Measurements from ENCODE around the gene PVALB.

PVALB gene

DNA sequence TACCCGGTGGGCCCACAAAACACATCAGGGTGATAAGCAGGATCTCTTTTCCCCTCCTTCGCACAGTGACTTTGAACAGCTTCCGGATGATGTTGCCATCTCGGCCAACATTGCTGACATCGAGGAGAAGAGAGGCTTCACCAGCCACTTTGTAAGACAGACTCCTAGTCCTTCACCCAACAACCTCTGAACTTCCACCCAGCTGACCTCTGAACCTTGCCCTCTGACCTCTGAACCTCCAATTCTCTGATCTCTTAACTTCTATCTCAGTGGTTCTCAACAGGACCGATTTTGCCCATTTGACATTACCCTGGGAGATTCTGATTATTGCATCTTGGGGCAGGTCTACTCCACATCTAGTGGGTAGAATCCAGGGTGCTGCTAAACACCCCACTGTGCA lies 47.1 kb upstream of the PVALB start:
- H3K79me2 ChIP-seq (ENCODE audit: insufficient read depth, low read length), result no peaks in the 10 kb centered on the region

DNA sequence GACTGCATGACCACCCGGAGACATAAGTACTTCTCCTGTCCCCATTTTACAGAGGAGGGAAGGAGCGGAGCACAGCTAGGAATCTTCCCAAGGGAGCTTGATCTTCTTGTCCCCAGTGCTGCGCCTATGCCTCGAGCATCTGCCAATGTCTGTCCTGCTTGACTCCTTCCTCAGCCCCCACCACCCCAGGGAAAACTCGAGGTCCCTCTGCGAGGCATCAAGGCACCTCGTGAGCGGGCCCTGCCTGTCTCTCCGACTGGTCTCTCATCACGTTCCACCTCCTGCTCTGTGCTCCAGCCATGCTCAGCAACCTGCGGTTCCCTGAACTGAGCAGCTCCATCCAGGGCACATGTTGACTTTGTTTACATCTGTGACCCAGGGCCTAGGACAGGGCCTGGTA lies 46.4 kb upstream of the PVALB start:
- no peaks in the 10 kb centered on the region for H3K9me3 ChIP-seq (ENCODE audit: insufficient read depth, low read length, severe bottlenecking)
- TF ChIP-seq, protein P1, sequence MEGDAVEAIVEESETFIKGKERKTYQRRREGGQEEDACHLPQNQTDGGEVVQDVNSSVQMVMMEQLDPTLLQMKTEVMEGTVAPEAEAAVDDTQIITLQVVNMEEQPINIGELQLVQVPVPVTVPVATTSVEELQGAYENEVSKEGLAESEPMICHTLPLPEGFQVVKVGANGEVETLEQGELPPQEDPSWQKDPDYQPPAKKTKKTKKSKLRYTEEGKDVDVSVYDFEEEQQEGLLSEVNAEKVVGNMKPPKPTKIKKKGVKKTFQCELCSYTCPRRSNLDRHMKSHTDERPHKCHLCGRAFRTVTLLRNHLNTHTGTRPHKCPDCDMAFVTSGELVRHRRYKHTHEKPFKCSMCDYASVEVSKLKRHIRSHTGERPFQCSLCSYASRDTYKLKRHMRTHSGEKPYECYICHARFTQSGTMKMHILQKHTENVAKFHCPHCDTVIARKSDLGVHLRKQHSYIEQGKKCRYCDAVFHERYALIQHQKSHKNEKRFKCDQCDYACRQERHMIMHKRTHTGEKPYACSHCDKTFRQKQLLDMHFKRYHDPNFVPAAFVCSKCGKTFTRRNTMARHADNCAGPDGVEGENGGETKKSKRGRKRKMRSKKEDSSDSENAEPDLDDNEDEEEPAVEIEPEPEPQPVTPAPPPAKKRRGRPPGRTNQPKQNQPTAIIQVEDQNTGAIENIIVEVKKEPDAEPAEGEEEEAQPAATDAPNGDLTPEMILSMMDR (IDR thresholded peaks at IDR 0.05; ENCODE audit: borderline replicate concordance, extremely low read depth, low read length, poor library complexity, severe bottlenecking), result no peak
- no peak for TF ChIP-seq EZH2 (IDR thresholded peaks at IDR 0.05; ENCODE audit: borderline replicate concordance, low read depth, low read length, severe bottlenecking)
- H3K27ac ChIP-seq (ENCODE audit: low read length), result no peak overlapping the region
- H3K79me2 ChIP-seq (ENCODE audit: insufficient read depth, low read length), result no peaks in the 10 kb centered on the region
- no peak overlapping the region for H3K9ac ChIP-seq (ENCODE audit: low read depth, low read length)
- H3K4me3 ChIP-seq (ENCODE audit: low read depth in 1 of 2, low read length in 2 of 2), result no peak overlapping the region
- H2AFZ ChIP-seq (ENCODE audit: low read depth, low read length), result no peak overlapping the region
- H3K27me3 ChIP-seq (ENCODE audit: insufficient read depth, low read length, poor library complexity), result no peaks in the 10 kb centered on the region
- H4K20me1 ChIP-seq (ENCODE audit: insufficient read depth, low read length), result no peaks in the 10 kb centered on the region
- DNase-seq, result no peak
- no peak overlapping the region for H3K4me2 ChIP-seq (ENCODE audit: insufficient read depth, low read length)
- no peak for ATAC-seq (ENCODE audit: insufficient read depth, low read depth)
- no peaks in the 10 kb centered on the region for H3K4me1 ChIP-seq (ENCODE audit: insufficient read depth, low read length)
- no peaks in the 10 kb centered on the region for H3K36me3 ChIP-seq (ENCODE audit: insufficient read depth, low read length)

More for the DNA sequence above, 47.1 kb upstream of the PVALB start:
- H3K27me3 ChIP-seq (ENCODE audit: insufficient read depth, low read length, poor library complexity), result no peaks in the 10 kb centered on the region
- H3K36me3 ChIP-seq (ENCODE audit: insufficient read depth, low read length), result no peaks in the 10 kb centered on the region
- H3K4me3 ChIP-seq (ENCODE audit: low read depth in 1 of 2, low read length in 2 of 2), result no peak overlapping the region
- no peak overlapping the region for H3K9ac ChIP-seq (ENCODE audit: low read depth, low read length)
- TF ChIP-seq, protein P1 (IDR thresholded peaks at IDR 0.05; ENCODE audit: borderline replicate concordance, extremely low read depth, low read length, poor library complexity, severe bottlenecking), result no peak
- TF ChIP-seq EZH2 (IDR thresholded peaks at IDR 0.05; ENCODE audit: borderline replicate concordance, low read depth, low read length, severe bottlenecking), result no peak
- H3K4me2 ChIP-seq (ENCODE audit: insufficient read depth, low read length), result no peak overlapping the region
- no peak overlapping the region for H3K27ac ChIP-seq (ENCODE audit: low read length)
- DNase-seq, result no peak
- no peaks in the 10 kb centered on the region for H3K9me3 ChIP-seq (ENCODE audit: insufficient read depth, low read length, severe bottlenecking)
- H2AFZ ChIP-seq (ENCODE audit: low read depth, low read length), result no peak overlapping the region
- no peak for ATAC-seq (ENCODE audit: insufficient read depth, low read depth)
- H3K4me1 ChIP-seq (ENCODE audit: insufficient read depth, low read length), result no peaks in the 10 kb centered on the region
- H4K20me1 ChIP-seq (ENCODE audit: insufficient read depth, low read length), result no peaks in the 10 kb centered on the region

DNA sequence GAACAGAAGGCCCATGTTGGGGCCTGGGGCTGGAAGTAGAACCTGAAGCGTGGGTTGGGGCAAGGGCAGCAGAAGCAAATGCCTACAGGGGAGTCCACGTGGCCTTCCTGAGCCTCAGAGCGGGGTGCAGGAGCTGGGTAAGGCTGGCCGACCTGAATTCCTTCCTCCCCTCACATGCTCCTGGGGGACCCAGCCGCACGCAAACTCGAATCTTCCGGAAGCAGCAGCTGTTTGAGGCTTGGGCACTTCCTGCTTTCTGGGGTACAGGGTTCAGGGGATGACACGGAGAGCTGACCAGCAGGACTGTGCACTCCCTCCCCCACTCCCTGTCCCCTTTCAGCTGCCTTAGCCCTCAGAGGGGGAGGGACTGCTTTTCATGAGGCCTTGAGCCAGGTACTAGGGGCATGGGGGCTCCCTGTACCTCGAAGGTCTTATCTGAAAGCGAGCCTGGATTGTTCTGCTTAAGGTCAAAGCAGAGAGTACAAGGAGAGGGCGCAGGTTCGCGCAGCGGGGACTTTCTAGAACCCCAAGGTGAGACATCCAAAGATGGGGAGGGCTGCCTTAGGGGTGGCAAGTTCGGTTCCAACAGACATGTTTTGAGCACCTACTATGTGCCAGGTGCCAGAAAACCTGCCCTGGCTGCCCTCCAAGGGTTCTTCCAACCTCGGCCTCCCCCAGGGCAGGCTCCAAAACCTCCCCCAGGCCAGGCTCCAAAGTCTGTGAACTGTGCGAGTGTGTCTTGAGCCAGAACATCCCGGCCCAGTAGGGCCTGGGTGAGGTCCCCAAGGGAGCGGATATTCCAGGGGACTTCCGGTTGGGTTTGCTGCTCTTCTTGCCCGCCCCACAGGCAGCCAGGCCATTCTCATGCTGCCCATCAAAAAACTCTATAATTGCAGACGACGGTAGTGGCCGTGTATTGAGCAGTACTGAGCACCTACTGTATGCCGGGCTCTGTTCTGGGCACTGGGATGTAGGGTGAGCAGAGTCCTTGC lies 45.7 kb upstream of the PVALB start:
- DNase-seq, result no peak
- no peaks in the 10 kb centered on the region for H3K27me3 ChIP-seq (ENCODE audit: insufficient read depth, low read length, poor library complexity)
- no peak for ATAC-seq (ENCODE audit: insufficient read depth, low read depth)
- H2AFZ ChIP-seq (ENCODE audit: low read depth, low read length), result no peak overlapping the region
- H3K4me1 ChIP-seq (ENCODE audit: insufficient read depth, low read length), result no peaks in the 10 kb centered on the region
- no peaks in the 10 kb centered on the region for H4K20me1 ChIP-seq (ENCODE audit: insufficient read depth, low read length)
- H3K9ac ChIP-seq (ENCODE audit: low read depth, low read length), result no peak overlapping the region
- no peak overlapping the region for H3K4me3 ChIP-seq (ENCODE audit: low read depth in 1 of 2, low read length in 2 of 2)
- H3K36me3 ChIP-seq (ENCODE audit: insufficient read depth, low read length), result no peaks in the 10 kb centered on the region
- no peak overlapping the region for H3K4me2 ChIP-seq (ENCODE audit: insufficient read depth, low read length)
- no peaks in the 10 kb centered on the region for H3K9me3 ChIP-seq (ENCODE audit: insufficient read depth, low read length, severe bottlenecking)
- no peak for TF ChIP-seq EZH2 (IDR thresholded peaks at IDR 0.05; ENCODE audit: borderline replicate concordance, low read depth, low read length, severe bottlenecking)
- TF ChIP-seq, protein P1 (IDR thresholded peaks at IDR 0.05; ENCODE audit: borderline replicate concordance, extremely low read depth, low read length, poor library complexity, severe bottlenecking), result no peak
- H3K79me2 ChIP-seq (ENCODE audit: insufficient read depth, low read length), result no peaks in the 10 kb centered on the region
- no peak overlapping the region for H3K27ac ChIP-seq (ENCODE audit: low read length)
